GM18873 (cell line): ENCODE results near the gene MMP11.

Experiments
- ATAC-seq: cut with Tn5 transposase; IDR thresholded peaks from one replicate; pipeline ENCODE4 v1.9.1; 2021; ENCODE audit warnings: mild to moderate bottlenecking, moderate library complexity, moderate number of reproducible peaks; ENCODE audit not compliant: unreplicated experiment, low FRiP score

The MMP11 gene

DNA sequence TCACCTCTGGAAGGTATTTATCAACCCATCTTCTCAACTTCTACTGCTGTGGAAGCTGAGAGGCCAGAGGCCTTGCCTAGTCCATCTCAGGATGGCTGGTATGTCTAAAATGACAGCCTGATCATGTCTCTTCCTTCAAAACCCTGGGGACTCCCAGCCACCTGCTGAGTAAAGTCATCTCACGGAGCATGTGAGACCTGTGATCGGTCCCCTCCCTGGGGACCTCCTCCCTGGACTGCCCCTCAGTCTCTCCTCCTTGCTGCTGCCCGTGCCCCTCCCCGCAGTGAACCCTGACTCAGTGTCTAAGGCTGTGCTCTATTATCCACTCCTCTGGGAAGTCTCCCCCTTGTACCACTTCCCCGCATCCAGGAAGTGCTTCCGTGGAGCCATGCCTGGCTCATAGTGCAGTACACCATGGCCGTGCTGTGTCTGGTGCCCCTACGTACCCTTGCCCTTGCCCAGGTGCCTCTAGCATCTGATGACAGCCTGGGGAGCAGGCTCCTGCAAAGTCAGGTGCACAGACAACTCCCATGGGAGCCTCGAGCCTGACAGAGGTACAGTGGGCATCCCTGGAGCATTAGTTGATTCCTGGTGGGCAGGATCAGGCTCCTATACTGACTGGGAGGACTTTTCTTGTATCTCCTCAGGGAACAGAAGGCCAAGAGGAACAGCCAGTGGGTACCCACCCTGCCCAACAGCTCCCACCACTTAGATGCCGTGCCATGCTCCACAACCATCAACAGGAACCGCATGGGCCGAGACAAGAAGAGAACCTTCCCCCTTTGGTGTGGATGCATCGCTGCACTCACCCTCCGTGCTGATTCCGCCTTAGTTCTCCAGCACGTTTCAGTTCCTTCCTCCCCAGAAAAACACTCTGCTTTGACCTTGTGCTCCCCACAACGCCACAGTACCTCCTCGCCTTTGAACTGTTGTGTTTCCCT lies 27.9 kb downstream of the MMP11 start:
- ATAC-seq, result peak; percentile 59

GRCh38 chr22:23801238-23801821 lies 28.7 kb downstream of the MMP11 start:
- peak; percentile 1 for ATAC-seq

DNA sequence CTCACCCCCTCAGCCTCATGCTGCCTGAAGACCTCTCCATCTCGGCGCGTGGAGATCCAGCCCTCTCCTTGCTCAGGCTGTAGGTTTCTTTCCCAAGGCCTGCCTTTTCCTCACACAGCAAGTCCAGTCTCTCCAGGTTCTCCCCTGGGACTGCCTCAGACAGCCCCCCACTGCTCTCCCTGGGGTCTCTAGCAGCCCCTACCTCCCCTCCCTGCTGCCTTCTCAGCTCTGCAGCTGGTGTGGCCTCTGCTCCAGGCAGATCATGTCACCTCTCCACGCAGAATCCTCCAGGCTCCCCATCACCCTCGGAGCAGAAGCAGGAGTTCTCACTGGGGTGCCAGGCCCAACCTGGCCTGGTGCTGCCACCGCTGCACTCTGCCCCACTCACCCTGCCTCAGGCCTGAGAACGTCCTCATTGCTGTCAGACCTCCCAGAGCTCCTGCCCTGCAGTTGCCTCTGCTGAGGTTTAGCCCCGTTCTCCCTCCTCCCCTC lies 29.3 kb downstream of the MMP11 start:
- ATAC-seq, result no peak

- ATAC-seq, result no peak
Observed at GRCh38 chr22:23803001-23803819, 30.6 kb downstream of the MMP11 start.

DNA sequence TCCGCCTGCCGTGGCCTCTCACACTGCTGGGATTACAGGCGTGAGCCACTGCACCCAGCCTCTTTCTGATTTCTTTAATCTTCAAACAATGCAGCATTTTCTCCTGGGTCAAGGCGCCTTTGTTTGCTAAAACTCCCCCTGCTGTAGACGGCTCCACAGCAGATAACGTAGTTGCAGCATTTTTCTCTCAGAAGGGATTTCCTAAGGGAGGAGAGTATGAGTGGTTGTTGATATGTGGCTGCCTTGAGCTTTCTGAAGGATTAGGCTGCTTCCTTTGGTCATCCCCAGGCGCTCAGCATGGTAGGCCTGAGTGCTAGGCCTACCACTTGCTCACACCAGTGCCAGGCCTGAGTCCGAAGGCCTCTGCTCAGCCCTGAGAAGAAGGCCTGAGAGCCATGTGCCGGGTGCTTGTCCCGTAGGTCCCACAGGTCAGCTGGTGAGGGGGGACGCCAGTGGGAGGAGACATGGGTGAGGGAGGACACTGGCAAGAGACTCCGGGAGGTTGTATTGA lies 32.2 kb downstream of the MMP11 start:
- ATAC-seq, result no peak

DNA sequence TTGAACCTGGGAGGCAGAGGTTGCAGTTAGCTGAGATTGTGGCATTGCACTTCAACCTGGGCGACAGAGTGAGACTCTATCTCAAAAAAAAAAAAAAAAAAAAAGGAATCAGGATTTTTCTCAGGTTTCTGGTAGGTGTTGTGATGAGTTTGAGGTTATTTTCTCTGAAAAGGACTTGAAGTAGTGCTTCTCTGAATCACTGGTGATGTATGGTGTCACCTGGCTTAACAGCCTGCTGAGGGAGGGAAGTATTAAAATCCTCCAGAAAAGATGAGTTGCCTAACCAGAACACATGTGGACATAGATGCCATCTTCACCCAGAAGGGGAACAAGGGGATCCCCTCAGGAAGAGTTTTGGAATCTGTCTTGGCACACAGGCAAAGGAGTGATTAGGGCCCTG lies 34.2 kb downstream of the MMP11 start:
- no peak for ATAC-seq

DNA sequence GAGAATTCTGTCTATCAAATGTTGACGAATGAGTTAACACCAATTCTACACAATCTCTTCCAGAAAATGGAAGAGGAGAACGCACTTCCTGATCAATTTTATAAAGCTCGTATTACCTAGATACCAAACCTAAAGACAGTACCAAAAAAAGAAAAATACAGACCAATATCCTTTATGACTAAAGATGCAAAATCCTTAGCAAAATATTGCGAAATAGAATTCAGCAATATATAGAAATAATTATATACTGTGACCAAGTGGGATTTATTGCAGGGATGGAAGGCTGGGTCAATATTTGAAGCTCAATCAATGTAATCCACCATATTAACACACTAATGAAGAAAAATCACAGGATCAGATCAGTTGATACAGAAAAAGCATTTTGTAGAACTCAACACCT lies 39.7 kb downstream of the MMP11 start:
- ATAC-seq, result no peak

GRCh38 chr22:23815541-23816155 lies 43.0 kb downstream of the MMP11 start:
- ATAC-seq, result no peak

GRCh38 chr22:23816156-23816976 lies 43.7 kb downstream of the MMP11 start:
- no peak for ATAC-seq

- ATAC-seq, result no peak
Observed at GRCh38 chr22:23817146-23817545, 44.5 kb downstream of the MMP11 start.

DNA sequence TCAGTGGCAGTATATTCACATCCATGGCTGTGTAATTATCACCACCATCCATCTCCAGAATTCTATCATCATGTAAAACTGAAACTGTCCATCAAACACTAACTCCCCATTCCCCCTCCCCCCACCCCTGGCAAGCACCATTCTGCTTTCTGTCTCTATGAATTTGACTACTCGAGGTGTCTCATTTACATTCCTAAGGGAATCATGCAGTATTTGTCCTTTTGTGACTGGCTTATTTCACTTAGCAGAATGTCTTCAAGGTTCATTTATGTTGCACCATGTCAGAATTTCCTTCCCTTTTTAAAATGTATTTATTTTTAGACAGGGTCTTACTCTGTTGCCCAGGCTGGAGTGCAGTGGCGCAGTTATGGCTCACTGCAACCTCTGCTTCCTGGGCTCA lies 45.9 kb downstream of the MMP11 start:
- ATAC-seq, result no peak

DNA sequence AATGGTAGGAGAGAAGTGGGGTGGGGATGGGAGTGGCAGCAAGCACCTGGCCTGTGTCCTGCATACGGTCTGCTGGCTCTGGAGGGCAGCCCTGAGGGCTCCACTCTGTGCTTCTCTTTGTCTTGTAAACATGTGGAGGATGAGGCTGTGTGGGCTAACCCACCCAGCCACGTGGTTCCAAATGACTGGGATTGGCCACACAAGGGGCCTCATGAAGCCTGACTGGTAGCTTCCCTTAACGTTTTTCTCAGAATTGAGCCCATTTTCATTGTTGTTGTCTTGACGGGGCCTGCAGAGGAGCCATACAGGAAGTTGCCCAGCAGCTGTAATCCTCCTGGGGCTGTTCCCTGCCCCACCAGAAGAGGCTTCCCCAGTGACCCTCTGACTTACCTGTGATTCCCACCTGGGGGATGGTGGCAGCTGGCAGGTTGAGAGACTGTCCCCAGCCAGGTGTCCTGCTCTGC lies 48.1 kb downstream of the MMP11 start:
- ATAC-seq, result no peak

- ATAC-seq, result no peak
Observed at GRCh38 chr22:23822101-23822671, 49.5 kb downstream of the MMP11 start.

DNA sequence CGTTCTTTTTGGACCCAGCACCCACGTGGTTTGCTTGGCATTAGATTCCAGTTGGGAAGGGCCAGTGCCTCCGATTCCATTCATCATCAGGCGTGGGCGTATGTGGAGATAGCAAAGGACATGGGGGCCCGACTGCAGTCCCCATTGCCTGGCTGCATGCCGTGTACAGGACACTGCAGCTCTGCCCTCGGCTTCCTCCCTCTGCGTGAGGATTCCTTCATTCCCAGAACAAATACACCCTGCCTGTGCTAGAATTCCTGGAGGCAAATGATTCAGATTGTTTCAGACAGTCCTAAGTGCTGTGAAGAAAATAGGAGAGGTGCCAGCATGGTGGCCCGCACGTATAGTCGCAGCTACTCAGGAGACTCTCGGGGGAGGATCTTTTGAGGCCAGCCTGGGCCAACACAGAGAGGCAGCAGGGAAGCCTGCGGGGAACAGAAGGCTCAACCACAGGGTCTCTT lies 50.7 kb downstream of the MMP11 start:
- ATAC-seq, result no peak

GRCh38 chr22:23824476-23825245 lies 52.0 kb downstream of the MMP11 start:
- ATAC-seq, result no peak

GRCh38 chr22:23825246-23825905 lies 52.7 kb downstream of the MMP11 start:
- ATAC-seq, result no peak

GRCh38 chr22:23826510-23827350 lies 54.1 kb downstream of the MMP11 start:
- no peak for ATAC-seq
